ENCODE measurements around the gene NOB1. TPM values are rescaled to one million over a fixed set of nuclear protein-coding genes. Genes with fewer than 3 reads are reported as not detected.

Gene NOB1

GRCh38 chr16:69691980-69692911 lies 62.5 kb downstream of the NOB1 start:
- no CpG with 5 or more reads among the region's 4 CpGs for WGBS, 2 donors (ENCODE audit: extremely low coverage in 2 of 2, insufficient read length in 2 of 2, insufficient replicate concordance in 1 of 2)
- no peak overlapping the region for H3K4ac ChIP-seq (ENCODE audit: low read length)

More at GRCh38 chr16:69691980-69692911, 62.5 kb downstream of the NOB1 start:
- Histone ChIP-seq H2BK5ac (ENCODE audit: low read length) (no peak overlapping the region), H3K23ac (ENCODE audit: low read depth, low read length, poor library complexity) (no peak overlapping the region), H3K4me3 (ENCODE audit: low read length in 2 of 2) (no peak overlapping the region), H4K91ac (ENCODE audit: low read depth, low read length, poor library complexity) (no peak overlapping the region), H3K9me3 (replicated peaks in 1 of 2; ENCODE audit: control insufficient read depth in 2 of 2, insufficient read depth in 1 of 2, low read depth in 1 of 2, low read length in 2 of 2) (no peaks in the 10 kb centered on the region), H2BK120ac (ENCODE audit: low read depth, low read length) (no peak overlapping the region), H3K14ac (ENCODE audit: low read length) (no peak overlapping the region), H2BK15ac (ENCODE audit: low read length) (no peak overlapping the region), H2AFZ (ENCODE audit: low read length) (no peak overlapping the region), H3K18ac (ENCODE audit: low read length) (no peak overlapping the region), H3K9ac (ENCODE audit: low read depth, low read length, poor library complexity) (no peak overlapping the region), H4K8ac (ENCODE audit: low read depth, low read length) (no peak overlapping the region), H2BK12ac (ENCODE audit: low read length) (no peak overlapping the region), H3K27ac (replicated peaks; ENCODE audit: low read length) (no peak overlapping the region), H3K27me3 (ENCODE audit: control insufficient read depth in 3 of 3, insufficient read depth in 3 of 3, low read depth in 1 of 3, low read length in 3 of 3) (no peaks in the 10 kb centered on the region), H3K79me1 (ENCODE audit: low read depth, low read length) (no peaks in the 10 kb centered on the region), H2AK5ac (ENCODE audit: low read depth, low read length) (no peak overlapping the region), H3K36me3 (replicated peaks in 1 of 2; ENCODE audit: control insufficient read depth in 2 of 2, insufficient read depth in 2 of 2, low read length in 2 of 2) (peaks cover 29 to 74% of the 10 kb centered on the region in 2 donors), H3K4me2 (ENCODE audit: insufficient read depth, low read length, poor library complexity, severe bottlenecking) (no peak overlapping the region), H3K4me1 (ENCODE audit: control insufficient read depth in 2 of 2, insufficient read depth in 1 of 2, low read depth in 1 of 2, low read length in 2 of 2) (no peaks in the 10 kb centered on the region)
- DNase-seq (ENCODE audit: low spot score) = no peak

Small RNA genes lying within 50 kb of the gene (small RNA-seq; reads per million reads assigned to genes)
- not detected for gene RF00091 (ENCODE audit: insufficient read depth)

Measured in neuronal stem cell (in vitro differentiated cells).